Keratinocyte (primary cell): ENCODE results near the gene MAP4. TPM values are rescaled to one million over a fixed set of nuclear protein-coding genes. Genes with fewer than 3 reads are reported as not detected.

Source experiments
- DNase-seq: peaks from one replicate; pipeline ENCODE4 v3.0.0-alpha.2; 2011; ENCODE audit warnings: low read depth, missing footprints, low spot score
- FAIRE-seq: peaks from 2 replicates; lab custom pipeline; 2011; peaks lifted over from hg19 to GRCh38; lab: Jason Lieb, UNC
- H2AFZ ChIP-seq: 2 replicates; pipeline ENCODE4 v1.6.0; 2012; ENCODE audit warnings: low read length, control low read depth, inconsistent platforms; ENCODE audit not compliant: control insufficient read depth
- H3K27ac ChIP-seq: 2 replicates; pipeline ENCODE4 v1.5.1; 2011; ENCODE audit warnings: low read length; ENCODE audit not compliant: control insufficient read depth, insufficient read depth
- H3K27me3 ChIP-seq: 3 replicates; pipeline ENCODE4 v1.6.0; 2011; ENCODE audit warnings: low read length; ENCODE audit not compliant: control insufficient read depth, insufficient read depth; ENCODE audit errors: extremely low read depth
- H3K36me3 ChIP-seq, 2 experiments: 2 replicates in 1 of 2; 3 replicates in 1 of 2; pipeline ENCODE4 v1.5.1; 2011; ENCODE audit warnings: low read length in 2 of 2, mild to moderate bottlenecking in 1 of 2; ENCODE audit not compliant: control insufficient read depth in 2 of 2, insufficient read depth in 2 of 2; ENCODE audit errors: extremely low read depth in 1 of 2
- H3K4me1 ChIP-seq: 3 replicates; pipeline ENCODE4 v1.5.1; 2011; ENCODE audit warnings: low read length; ENCODE audit not compliant: control insufficient read depth, insufficient read depth; ENCODE audit errors: extremely low read depth
- H3K4me2 ChIP-seq: 3 replicates; pipeline ENCODE4 v1.6.0; 2011; ENCODE audit warnings: low read depth, low read length; ENCODE audit not compliant: control insufficient read depth, insufficient read depth; ENCODE audit errors: extremely low read depth
- H3K4me3 ChIP-seq, 3 experiments: fragments of 200-600 bp in 1 of 3; sonication (generic) in 1 of 3; 2 replicates in 2 of 3; 3 replicates in 1 of 3; pipeline ENCODE4 v1.5.1; 2011 to 2016; ENCODE audit warnings: low read length in 3 of 3, mild to moderate bottlenecking in 3 of 3, control low read depth in 2 of 3, inconsistent platforms in 1 of 3, low read depth in 1 of 3, mixed read lengths in 1 of 3, mixed run types in 1 of 3, moderate library complexity in 1 of 3; ENCODE audit not compliant: control insufficient read depth in 2 of 3, insufficient read depth in 2 of 3; ENCODE audit errors: extremely low read depth in 1 of 3
- H3K79me2 ChIP-seq: 2 replicates; pipeline ENCODE4 v1.6.0; 2012; ENCODE audit warnings: low read length; ENCODE audit not compliant: control insufficient read depth, insufficient read depth
- H3K9ac ChIP-seq: 3 replicates; pipeline ENCODE4 v1.6.0; 2011; ENCODE audit warnings: low read length; ENCODE audit not compliant: control insufficient read depth, insufficient read depth; ENCODE audit errors: extremely low read depth
- H3K9me1 ChIP-seq: 3 replicates; pipeline ENCODE4 v1.6.0; 2011; ENCODE audit warnings: low read length; ENCODE audit not compliant: control insufficient read depth, insufficient read depth; ENCODE audit errors: extremely low read depth
- H3K9me3 ChIP-seq: 2 replicates; pipeline ENCODE4 v1.5.1; 2012; ENCODE audit warnings: low read depth, low read length; ENCODE audit not compliant: control insufficient read depth
- H4K20me1 ChIP-seq: 3 replicates; pipeline ENCODE4 v1.6.0; 2011; ENCODE audit warnings: low read length; ENCODE audit not compliant: control insufficient read depth, insufficient read depth; ENCODE audit errors: extremely low read depth
- CTCF ChIP-seq, 3 experiments: IDR thresholded peaks in 1 of 3; conservative IDR thresholded peaks in 1 of 3; optimal IDR thresholded peaks in 1 of 3; 2 replicates in 2 of 3; 3 replicates in 1 of 3; pipeline versions ENCODE3 to v1.5.1; 2011; ENCODE audit warnings: low read length in 3 of 3, mild to moderate bottlenecking in 3 of 3, moderate library complexity in 2 of 3, control low read depth in 1 of 3, inconsistent platforms in 1 of 3; ENCODE audit not compliant: insufficient read depth in 2 of 3; ENCODE audit errors: extremely low read depth in 1 of 3
- EZH2 ChIP-seq: IDR thresholded peaks from one replicate; pipeline ENCODE4 v1.6.1; 2012; ENCODE audit warnings: inconsistent platforms, mild to moderate bottlenecking, low read length, moderate library complexity
- dilution Hi-C: fragments of 300-500 bp; cut with MboI; formaldehyde crosslinking; loops from one replicate; pipeline ENCODE4 v1.7.0; 2020; ENCODE audit warnings: low sequenced_read_pairs; ENCODE audit not compliant: extremely low pct_ligation_motif_present
- polyA plus RNA-seq, 5 experiments: library from polyadenylated mRNA; depleted of rRNA in 3 of 5; stranded (reverse) in 3 of 5; stranded (forward) in 1 of 5; unstranded in 1 of 5; fragments of >200 nt; gene quantifications; 1 replicate in 1 of 5; 2 replicates in 3 of 5; 3 replicates in 1 of 5; pipeline versions ENCODE4 v1.2.1 to v1.2.3, GENCODE V29; 2011 to 2012; ENCODE audit warnings: missing spikeins in 2 of 5, low read depth in 1 of 5, low replicate concordance in 1 of 5
- small RNA-seq, 3 experiments: library from RNA; depleted of rRNA; stranded (forward); fragments of <200 nt; gene quantifications; one replicate each; pipeline ENCODE3, GENCODE V24; 2012; ENCODE audit warnings: low read depth in 3 of 3, low replicate concordance in 1 of 3; ENCODE audit not compliant: insufficient read length in 3 of 3

MAP4 gene
- polyA plus RNA-seq, 1 donor (not counting 4 experiments of a cell fraction or from before 2014, with no cell fraction given) = 110 TPM

- DNase-seq (no peak), FAIRE-seq (no peak)
- peaks cover 18% of the 10 kb centered on the region for H3K79me2 ChIP-seq
- H3K4me2 ChIP-seq = peak overlapping the region; percentile 100
- H3K27ac ChIP-seq = peak overlapping the region; percentile 94
- H4K20me1 ChIP-seq = no peaks in the 10 kb centered on the region
- H2AFZ ChIP-seq = peak overlapping the region; percentile 88
- H3K27me3 ChIP-seq = no peaks in the 10 kb centered on the region
- H3K4me1 ChIP-seq = peaks cover 11% of the 10 kb centered on the region
- TF ChIP-seq EZH2 (no peak), CTCF (optimal IDR thresholded peaks at IDR 0.05 in 1 of 3, IDR thresholded peaks at IDR 0.05 in 1 of 3, conservative IDR thresholded peaks at IDR 0.05 in 1 of 3; ENCODE audit: extremely low read depth in 1 of 3, insufficient read depth in 2 of 3, low read length in 3 of 3) (no peak)
- H3K36me3 ChIP-seq = peaks cover 0 to 3% of the 10 kb centered on the region in 2 experiments
- peak overlapping the region; percentile 71 to 96 (median 88) for H3K4me3 ChIP-seq
- dilution Hi-C loops = no loop called here
- H3K9me3 ChIP-seq = no peaks in the 10 kb centered on the region
- H3K9me1 ChIP-seq = no peaks in the 10 kb centered on the region
- H3K9ac ChIP-seq = peak overlapping the region; percentile 88
These were observed 212.7 kb downstream of the MAP4 start for GRCh38 chr3:47803480-47804025.

- peak within 1 kb of the TSS; percentile 94 for H3K27ac ChIP-seq
- H3K9ac ChIP-seq = peak within 1 kb of the TSS; percentile 88
- TF ChIP-seq CTCF (optimal IDR thresholded peaks at IDR 0.05 in 1 of 3, IDR thresholded peaks at IDR 0.05 in 1 of 3, conservative IDR thresholded peaks at IDR 0.05 in 1 of 3; ENCODE audit: extremely low read depth in 1 of 3, insufficient read depth in 2 of 3, low read length in 3 of 3) (no peak), EZH2 (no peak)
- no peaks in the 10 kb centered on the region for H4K20me1 ChIP-seq
- no peak for FAIRE-seq
- no peaks in the 10 kb centered on the region for H3K9me1 ChIP-seq
- H3K4me3 ChIP-seq = peak within 1 kb of the TSS; percentile 71 to 96 (median 88)
- H3K4me1 ChIP-seq = peaks cover 11% of the 10 kb centered on the region
- H3K79me2 ChIP-seq = peaks cover 18% of the 10 kb centered on the region
- peak within 1 kb of the TSS; percentile 100 for H3K4me2 ChIP-seq
- H3K36me3 ChIP-seq = no peaks in the 10 kb centered on the region
- H3K9me3 ChIP-seq = no peaks in the 10 kb centered on the region
- dilution Hi-C loops = no loop called here
- no peaks in the 10 kb centered on the region for H3K27me3 ChIP-seq
- H2AFZ ChIP-seq = peak within 1 kb of the TSS; percentile 96
- DNase-seq = no peak
These were observed 213.3 kb downstream of the MAP4 start, which contains the start of gene DHX30 for GRCh38 chr3:47802734-47803479. DHX30 (plus strand) TSS chr3:47803138; CDS start chr3:47810684, 7,546 bp downstream.

Small RNA genes within 50 kb of the gene (small RNA-seq; reads per million reads assigned to genes)
- gene AC124916.2 (0 reads per million in 3 experiments), gene MIR1226 (1.9 to 23.4 (median 9.5) reads per million in 3 experiments), gene RF00019 (0 reads per million in 3 experiments), gene RF02271 (0 reads per million in 3 experiments)

Other genes with a start within 250 kb of the MAP4 start
- gene SMARCC1, start 234.5 kb downstream of the MAP4 start, polyA plus RNA-seq = 21.4 to 39.7 TPM (median 29.7 TPM) in 3 replicates
- 28.3 to 44.0 TPM (median 29.5 TPM) in 3 replicates for gene DHX30, start 213.3 kb downstream of the MAP4 start, polyA plus RNA-seq
- 1.7 to 6.2 TPM (median 5.5 TPM) in 3 replicates for gene CDC25A, start 172.0 kb upstream of the MAP4 start, polyA plus RNA-seq
- gene CAMP, start 207.1 kb upstream of the MAP4 start, polyA plus RNA-seq = 0.37 to 0.95 TPM (median 0.66 TPM) in 3 replicates
- 9.1 to 12.2 TPM (median 9.6 TPM) in 3 replicates for gene ZNF589, start 224.7 kb upstream of the MAP4 start, polyA plus RNA-seq